H1 (cell line): Measurements from ENCODE around the gene SLC2A5. TPM values are rescaled to one million over a fixed set of nuclear protein-coding genes. Genes with fewer than 3 reads are reported as not detected.

ENCODE experiments used
- ASH2L ChIP-seq: fragments of 200-600, 300-600 bp; sonication (generic); IDR thresholded peaks from one replicate; pipeline ENCODE4 v1.7.1; 2017; ENCODE audit warnings: low read length
- CHD1 ChIP-seq: IDR thresholded peaks from 2 replicates; pipeline ENCODE4 v1.6.1; 2012; ENCODE audit warnings: low read depth, low read length, improper control_type of control experiment
- E2F6 ChIP-seq: IDR thresholded peaks from 2 replicates; pipeline ENCODE4 v1.6.1; 2012; ENCODE audit warnings: inconsistent platforms
- GABPA ChIP-seq: IDR thresholded peaks from 2 replicates; pipeline ENCODE4 v1.6.1; 2011; ENCODE audit warnings: mild to moderate bottlenecking, low read length, moderate library complexity, borderline replicate concordance; ENCODE audit not compliant: insufficient read depth
- ZNF274 ChIP-seq: IDR thresholded peaks from 2 replicates; pipeline ENCODE4 v1.7.0; 2012; ENCODE audit warnings: low read length, borderline replicate concordance; ENCODE audit errors: extremely low read depth
- polyA plus RNA-seq, 7 experiments: library from polyadenylated mRNA; depleted of rRNA in 3 of 7; stranded (reverse) in 5 of 7; unstranded in 2 of 7; fragments of >200 nt in 5 of 7; fragments of 200-250 nt in 2 of 7; gene quantifications; 1 replicate in 5 of 7; 2 replicates in 1 of 7; 4 replicates in 1 of 7; pipeline versions ENCODE4 v1.2.1 to v1.2.3, GENCODE V29; 2011 to 2013; ENCODE audit warnings: missing spikeins in 2 of 7, mixed read lengths in 2 of 7
- total RNA-seq: library from RNA; stranded (reverse); fragmentation: NEBNext Ultra II Directional; extraction: Animal tissue kit (Norgen Biotek cat#: 25700); gene quantifications from 2 replicates; pipeline ENCODE4 v1.2.1, GENCODE V29; 2021

Gene SLC2A5
- total and polyA plus RNA-seq, 2 of the 8 experiments (the other 6 are each of a cell fraction or from before 2014, with no cell fraction given): 0.12 TPM; not detected in 1

- TF ChIP-seq CHD1: no peak
- no peak for TF ChIP-seq ZNF274
- no peak for TF ChIP-seq GABPA
- TF ChIP-seq ASH2L: no peak
- no peak for TF ChIP-seq E2F6
These were observed 1.1 kb upstream of the SLC2A5 start (continued) for GRCh38 chr1:9070486-9070885.
